ENCODE results near the gene ASB13.

Gene ASB13

DNA sequence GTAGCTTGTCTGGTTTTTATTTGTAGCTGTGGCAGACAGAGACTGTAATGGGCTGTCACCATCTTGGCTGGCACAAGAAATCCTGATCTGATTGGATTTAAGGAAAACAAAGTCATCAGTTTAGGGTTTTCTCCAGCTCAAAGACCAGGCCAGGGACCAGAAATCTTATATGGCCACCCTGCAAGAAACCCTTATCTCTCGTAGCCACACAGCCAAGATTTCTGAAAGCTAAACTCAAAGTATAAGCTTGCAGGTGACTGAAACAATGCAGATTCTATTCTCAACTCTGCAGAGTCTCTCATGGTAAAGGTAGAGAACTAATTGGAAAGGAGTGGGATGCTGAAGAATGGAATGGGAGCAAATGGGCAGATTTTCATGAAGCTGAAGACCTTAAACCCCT is 3.2 kb upstream of the ASB13 start:
- no peak for DNase-seq (ENCODE audit: low spot score)

DNA sequence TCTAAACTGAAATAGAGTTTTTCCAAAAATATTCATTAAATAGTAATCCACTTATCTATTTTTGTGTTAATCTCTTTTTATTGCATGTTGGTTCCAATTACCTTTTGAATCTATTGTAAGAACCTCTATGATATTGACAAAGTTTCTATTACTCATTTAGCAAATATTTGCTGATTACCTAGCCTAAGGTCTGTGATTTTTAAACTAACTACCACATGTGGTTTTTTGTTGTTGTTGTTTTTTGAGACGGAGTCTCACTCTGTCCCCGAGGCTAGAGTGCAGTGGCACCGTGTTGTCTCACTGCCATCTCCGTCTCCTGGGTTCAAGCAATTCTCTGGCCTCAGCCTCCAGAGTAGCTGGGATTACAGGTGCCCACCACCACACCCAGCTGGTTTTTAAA is 2.0 kb upstream of the ASB13 start:
- DNase-seq (ENCODE audit: low spot score), result no peak

DNA sequence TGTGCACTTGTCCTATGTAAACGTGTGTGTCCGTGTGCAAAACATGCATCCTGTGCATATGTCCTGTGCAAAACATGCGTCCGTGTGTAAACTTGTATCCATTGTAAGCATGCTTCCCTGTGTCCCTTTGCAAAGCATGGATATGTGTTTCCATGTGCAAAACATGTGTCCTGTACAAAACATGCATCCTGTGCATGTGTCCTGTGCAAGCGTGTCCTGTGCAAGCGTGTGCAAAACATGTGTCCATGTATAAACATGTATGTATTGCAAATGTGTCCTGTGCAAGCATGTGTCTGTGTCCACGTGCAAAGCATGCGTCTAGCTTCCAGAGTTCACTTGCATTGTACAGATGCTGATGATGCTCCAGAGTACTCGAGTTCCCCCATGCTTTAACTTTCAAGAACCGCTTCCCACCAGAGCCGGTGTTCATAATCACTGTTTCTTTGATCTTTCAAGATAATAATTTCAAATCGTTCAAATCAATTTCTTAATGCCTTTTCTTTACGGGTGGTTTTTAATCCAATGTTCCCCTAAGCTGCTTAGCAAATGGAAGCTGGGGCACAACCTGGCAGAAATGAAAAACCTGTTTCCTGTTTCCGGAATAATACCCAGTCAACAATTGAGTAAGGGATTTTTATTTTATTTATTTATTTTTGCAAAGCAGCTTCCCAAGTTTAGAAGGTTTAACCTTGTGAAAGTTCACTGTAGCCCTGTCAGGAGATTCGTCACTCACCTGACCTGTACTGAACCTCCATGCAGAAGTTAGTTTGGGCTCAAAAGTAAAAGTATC is 641 bp upstream of the ASB13 start:
- DNase-seq (ENCODE audit: low spot score), result no peak

DNA sequence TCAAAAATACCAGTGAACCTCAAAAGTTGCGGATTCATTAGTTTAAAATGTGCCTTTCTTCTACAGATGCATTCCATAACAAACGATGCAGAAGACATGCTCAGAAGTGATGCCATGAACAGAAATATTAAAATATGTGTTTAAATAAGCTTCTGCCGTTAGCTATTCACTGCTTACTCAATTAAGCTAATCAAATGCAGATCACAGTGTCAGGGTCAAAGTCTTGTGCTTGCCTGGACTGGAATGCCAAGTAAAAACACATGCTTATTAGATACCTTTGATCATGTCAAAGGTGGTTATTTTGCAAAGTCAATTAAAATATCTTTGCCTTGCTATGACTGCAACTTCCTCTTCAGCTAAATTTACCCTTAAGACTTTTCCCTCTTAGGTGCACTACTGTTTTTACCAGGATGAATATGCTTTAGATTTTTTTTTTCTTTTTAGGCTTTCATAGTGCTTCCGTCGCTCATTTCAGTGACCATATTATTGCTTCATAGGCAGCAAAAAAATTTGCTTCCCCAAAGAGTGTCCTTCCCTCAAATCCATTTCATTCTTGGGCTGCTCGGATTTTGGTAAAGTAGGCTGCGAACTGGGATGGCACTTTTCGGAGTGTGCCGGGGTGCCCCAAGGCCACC is 905 bp downstream of the ASB13 start:
- DNase-seq (ENCODE audit: low spot score), result no peak

DNA sequence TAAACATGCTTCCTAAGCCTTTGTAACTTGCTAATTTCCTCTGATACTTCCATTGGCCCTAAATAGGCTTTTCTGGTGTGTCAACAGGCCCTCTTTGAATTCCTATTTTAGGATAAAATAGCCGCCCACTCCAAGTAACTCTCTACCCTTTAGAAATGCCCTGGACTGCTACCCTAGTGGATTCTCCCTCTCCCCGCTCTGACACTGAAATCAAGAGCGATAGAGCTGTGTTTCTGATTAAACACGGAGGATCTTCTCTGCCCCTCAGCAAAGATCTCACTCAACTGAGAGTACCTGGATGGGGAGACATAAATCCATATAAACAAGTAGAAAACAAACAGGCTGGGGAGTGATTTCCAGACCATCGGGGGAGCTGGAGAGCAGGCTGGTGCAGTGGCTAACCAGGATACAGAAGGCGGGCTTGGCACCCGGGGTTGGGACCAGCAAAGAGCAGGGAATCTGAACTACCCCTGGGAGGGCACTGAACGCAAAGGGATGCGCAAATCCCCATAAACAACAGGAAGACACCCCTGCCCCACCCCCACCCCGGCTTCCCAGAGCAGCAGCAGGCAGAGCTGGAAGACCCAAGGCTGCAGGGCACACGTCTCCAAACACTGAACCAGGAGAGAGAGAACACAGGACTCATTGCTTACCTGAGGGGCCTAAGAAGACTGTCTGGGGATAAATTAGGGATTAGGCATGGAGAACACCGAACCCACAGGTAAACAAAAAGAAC is 2.5 kb downstream of the ASB13 start:
- DNase-seq (ENCODE audit: low spot score), result no peak

DNA sequence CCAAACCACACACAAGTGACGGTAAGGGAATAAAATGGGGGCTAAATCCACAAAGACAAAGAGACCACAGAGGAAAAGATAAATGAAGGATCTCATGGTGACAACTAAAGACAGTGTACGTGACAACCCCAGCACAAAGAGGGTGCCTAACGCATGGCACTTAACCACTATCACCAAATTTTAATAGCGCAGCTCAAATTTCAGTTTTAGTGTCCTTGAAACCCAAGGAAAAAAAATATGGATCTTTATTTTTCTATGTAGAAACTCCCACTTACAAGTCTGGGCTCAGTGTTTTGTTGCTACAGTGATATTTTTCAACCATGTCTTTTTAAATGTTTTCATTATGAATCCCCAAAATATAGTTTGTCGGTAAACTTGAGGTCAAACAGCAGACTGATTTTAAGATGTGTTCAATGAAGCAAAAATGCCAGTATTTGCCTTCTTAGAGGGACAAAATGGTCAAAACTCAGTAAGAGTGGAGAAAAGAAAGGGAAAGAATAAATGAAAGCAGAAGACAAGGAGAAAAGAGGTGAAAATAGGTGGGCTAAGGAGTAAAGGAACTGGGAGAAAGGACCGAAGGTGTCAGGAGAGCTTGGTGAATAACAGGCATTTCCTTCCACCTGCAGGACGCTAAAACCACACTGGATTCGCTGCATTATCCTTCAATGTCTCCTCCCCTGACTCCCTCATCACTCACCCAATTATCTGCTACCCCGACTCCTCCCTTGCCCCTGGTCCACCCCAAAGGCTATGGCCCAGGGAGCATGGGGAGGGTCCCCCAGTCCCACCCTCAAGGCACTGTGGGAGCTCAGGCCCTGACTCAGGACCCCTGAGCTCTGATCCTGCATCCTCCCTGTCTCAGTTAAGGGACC is 3.5 kb downstream of the ASB13 start:
- no peak for DNase-seq (ENCODE audit: low spot score)

DNA sequence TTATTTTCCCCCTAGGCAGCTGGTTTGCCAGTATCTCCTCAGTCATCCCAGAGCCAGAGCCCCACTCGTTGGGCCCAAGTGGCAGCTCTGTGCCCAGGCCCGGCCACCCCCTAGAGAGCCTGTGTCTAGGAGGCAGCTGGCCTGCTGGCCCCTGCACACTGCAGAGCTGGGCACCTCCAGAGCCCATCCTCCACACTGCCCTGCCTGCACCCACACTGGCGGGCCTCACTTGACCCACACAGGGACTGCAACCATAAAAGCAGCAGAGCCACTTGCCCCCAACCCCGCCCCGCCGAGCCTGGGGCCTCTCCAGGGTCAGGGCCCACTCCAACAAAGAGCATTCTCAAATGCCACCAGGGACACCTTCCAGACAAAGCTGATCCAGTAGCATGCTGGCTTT is 5.4 kb downstream of the ASB13 start:
- peak; percentile 7 for DNase-seq (ENCODE audit: low spot score)

DNA sequence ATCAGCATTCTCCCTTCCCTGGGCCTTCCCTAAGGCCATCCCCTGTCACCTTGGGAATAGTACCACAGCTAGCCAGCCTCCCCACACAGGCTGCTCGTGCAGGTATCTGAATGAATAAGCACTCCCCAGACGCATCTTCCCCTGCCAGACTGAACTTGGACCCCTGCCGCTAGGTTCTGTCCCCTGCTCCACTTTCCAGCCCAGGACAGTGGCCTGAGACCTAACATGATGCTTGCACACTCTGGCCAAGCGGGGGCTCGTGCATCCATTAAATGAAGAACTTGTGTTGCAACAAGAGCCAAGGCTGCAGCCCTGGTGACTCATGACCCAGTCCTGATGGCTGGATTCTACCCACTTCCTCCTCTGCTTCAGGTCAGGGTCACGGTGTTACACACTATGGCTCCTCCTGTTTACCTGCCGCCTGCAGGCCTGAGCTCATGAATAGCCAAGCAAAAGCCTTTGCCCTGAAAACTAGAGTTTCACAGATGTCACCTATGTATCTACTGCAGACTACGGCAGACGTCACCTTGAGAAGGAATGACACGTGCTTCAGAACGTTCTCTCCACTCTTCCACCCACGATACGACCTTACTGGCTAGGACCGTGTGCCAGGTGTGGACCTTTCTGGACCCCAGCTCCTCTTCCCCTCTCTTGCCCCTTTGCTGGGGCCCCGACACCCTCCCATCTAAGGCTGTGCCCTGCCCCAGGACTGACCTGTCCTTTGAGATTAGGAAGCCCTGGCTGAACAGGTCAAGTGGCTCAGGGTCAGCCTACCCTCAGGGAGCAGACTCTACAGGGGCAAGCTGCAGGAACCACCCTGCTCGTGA is 6.5 kb downstream of the ASB13 start:
- DNase-seq (ENCODE audit: low spot score), result no peak

DNA sequence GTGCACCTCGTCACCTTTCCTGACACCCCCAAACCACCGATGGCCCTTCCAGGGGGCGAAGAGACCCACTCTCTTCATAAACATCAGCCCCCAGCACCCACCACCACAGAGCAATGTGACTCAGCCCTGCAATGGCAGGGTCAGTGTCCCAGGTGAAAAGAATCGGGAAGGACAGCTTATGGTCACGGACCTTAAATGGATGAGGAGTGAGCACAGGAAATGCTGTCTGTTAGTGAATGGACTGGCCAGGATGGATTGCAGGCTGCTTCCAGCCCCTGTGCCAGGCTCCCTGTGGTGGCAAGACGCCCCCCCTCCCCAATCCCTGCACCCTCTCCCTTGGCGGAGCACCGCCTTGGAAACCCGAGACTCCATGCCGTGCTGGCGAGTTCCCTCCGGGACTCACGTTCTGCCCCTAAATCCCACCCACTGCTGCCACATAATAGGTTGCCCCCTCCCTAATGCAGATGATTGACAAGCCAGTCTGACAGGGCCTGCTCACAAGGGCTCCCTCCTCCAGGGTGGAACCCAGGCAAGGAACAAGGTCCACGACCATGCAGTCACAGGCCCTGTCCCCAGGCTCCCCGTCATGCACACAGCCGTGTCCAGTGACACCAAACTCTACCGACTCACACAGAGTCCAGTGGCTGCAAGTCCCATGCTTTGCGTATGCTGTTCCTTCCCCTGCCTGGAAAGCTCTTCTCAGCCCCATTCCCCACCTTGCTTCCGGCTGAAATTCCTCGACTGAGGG is 7.3 kb downstream of the ASB13 start:
- no peak for DNase-seq (ENCODE audit: low spot score)

DNA sequence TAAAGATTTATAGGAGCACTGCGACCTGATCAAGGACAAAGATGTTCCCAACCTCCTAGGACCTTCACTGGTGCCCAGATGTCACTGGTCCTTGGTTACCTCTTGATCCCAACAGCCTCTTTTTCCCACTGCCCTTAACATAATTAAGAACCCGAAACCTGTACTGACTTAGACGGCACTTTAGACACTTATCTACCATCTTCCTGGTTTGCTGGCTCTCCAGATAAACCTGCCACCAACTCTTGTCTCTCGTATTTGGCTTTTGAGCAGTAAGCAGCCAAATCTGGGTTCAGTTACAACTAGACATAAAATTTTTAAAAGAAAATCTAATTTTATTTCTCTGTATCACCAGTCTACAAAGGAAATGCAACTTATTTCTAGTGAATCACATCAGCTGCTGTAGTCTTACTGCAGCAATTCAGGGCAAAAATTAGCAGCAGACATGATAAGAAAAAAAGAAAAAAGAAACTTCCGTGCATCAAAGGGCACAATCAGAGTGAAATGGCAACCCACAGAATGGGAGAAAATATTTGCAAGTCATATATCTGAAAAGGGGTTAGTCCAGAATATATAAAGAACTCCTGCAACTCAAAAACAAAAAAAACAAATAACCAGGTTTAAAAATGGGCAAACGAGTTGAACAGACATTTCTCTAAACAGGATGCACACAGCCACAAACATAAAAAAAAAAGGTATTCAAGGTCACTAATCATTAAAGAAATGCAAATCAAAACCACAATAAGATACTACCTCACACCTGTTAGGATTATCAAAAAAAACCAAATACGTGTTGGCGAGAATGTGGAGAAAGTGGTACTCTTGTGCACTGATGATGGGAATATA is 9.4 kb downstream of the ASB13 start:
- no peak for DNase-seq (ENCODE audit: low spot score)

DNA sequence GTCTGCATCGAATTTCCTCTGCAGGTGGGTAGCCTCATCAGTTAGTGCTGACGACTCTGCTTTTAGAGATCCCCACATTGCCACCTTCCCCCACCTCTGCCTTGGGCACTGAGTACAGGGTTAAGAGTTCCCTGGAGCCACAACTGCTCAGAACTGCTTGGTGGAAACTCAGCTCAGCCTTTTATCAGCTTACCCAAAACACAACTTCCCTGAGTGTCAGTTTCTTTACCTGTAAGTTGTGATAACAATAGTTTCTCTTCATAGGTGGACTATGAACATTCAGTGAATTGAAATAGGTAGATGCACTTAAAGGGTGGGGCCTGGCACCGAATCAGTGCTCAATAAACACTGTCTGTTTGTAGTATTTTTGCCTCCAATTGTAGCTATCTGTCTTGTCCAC is 11.3 kb downstream of the ASB13 start:
- no peak for DNase-seq (ENCODE audit: low spot score)

DNA sequence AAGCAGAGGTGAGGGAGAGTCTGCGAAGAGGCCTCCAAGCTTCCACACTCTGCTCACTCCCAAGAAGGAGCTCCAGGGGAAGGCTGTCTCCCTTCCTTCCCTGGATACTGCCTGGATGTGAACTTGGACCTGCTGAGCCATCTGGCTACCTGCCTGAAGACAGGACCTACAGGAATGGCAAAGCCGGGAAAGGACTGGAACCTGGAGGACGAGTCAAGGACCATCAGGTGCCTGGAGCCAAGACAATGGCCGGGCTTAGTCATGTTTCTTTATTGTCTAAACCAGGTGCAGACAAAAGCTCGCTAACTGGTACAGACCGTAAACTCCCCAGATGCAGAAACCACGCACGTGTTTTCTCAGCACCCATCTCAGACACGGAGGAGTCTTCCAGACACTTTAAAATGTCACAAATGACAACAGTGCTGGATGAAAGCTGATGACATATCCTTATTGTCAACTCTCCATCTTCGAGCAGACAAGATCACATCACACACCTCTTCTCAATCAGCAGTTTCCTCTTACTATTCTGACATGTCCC is 12.1 kb downstream of the ASB13 start:
- DNase-seq (ENCODE audit: low spot score), result no peak

DNA sequence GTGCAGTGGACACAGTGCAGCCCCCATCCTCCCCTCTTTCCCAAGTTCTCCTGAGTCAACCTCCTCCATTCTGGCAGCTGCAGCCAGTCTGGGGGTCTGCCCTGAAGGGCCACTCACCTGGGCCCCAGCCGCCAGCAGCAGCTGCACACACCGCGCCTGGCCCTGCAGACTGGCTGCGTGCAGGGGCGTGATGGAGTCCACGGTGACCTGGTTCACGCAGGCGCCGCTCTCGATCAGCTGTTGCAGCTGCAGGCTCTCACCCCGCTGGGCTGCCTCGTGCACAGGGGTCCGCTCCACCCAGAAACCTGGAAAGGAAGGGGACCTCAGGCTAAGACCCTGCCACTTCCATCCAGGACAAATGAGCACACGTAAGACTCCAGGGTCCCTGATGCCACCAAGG is 13.6 kb downstream of the ASB13 start:
- DNase-seq (ENCODE audit: low spot score), result no peak

DNA sequence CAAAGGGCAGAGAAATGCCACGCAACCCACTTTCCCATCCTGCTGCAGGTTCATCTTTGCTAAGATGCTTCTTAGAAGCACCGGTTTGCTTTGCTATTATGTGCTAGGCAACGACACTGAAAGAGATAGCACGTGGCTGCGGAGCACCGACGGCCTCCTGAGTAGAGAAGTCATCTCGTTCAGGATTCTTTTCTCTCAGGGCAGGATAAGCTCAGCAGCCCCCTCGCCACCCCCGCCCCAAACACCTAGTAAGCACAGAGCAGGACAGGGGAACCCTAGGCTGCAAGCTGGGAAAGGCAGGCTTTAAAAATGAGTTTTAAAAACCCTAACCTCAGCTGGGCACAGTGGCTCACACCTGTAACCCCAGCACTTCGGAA is 15.0 kb downstream of the ASB13 start:
- no peak for DNase-seq (ENCODE audit: low spot score)

DNA sequence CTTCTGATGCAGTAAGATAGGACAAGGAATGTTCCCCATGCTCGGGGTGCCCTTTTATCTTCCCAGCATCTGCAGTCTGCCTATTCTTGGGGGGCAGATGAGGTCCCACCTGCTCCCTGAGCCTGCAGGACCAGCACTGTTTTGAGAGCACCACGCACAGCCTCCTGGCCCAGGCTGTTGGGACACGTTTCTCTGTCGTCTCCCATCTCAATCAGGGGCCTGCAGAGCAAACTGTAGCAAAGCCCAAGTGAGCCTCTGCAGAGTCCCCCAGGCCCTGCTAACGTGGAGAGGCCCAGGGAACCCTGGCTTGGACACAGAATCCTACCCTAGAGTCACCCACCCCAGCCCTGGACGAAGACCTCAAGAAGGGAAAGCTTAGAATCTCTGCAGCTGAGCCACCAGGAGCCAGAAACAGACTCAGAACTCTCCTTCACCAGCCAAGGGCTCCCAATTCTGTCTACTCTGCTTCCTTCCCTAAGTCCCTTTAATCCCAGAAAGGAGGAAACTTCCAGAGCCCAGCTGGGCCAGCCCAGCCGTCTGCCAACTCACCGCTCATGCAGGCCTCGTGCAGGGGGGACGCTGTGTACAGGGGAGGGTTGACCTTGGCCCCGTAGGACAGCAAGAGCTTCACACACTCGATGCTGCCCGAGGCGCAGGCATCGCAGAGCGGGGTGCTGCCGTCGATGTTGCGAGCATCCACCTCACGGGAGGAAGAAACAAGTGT is 15.6 kb downstream of the ASB13 start:
- no peak for DNase-seq (ENCODE audit: low spot score)

DNA sequence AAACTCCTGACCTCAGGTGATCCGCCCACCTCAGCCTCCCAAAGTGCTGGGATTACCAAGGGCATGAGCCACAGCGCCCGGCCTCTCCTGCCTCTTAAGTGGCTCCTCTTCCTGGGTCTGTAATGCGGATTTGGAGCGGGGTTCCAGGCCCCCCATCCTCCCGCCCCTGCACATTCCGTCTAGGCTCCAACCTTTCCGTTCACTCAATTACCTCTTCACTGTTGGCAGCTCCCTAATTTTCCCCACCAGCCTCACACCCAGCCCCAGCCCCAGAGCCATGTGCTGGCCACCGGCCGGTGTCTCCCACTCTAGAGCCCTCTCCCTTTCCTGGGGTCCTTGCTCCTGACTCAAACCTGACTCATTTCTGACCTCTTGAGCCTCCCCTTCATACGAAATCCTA is 16.6 kb downstream of the ASB13 start:
- DNase-seq (ENCODE audit: low spot score), result no peak

DNA sequence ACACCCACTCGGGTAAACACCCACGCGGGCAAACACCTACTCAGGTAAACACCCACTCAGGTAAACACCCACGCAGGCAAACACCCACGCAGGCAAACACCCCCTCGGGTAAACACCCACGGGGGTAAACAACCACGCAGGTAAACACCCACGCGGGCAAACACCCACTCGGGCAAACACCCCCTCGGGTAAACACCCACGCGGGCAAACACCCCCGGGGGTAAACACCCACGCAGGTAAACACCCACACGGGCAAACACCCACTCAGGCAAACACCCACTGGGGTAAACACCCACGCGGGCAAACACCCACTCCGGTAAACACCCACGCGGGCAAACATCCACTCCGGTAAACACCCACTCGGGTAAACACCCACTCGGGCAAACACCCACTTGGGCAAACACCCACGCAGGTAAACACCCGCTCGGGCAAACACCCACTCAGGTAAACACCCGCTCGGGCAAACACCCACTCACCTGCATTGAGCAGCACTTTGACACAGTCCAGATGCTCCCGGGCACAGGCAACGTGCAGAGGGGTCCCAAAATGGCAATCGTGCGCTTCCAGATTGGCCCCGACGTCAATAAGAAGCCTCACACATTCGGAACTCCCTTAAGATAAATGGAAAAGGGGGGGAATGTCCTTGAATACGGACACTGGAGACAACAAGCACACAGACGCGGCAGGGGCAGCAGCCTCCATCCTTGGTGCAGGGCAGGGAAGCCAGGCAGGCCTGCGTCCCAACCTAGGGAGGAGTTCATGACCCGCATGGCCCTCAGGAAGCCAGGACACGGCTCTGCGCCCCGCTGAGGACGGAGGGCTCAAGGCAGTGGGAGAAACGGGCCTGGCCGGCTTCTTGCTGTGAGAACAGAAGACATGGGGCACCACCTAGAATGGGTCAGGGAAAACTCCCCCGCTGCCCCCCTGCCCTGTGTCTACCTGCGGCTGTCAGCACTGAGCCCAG is 17.6 kb downstream of the ASB13 start:
- no peak for DNase-seq (ENCODE audit: low spot score)

Measured in globus pallidus (tissue), 1 donor.